OCI-LY1 (cell line): ENCODE measurements around the gene ETV6.

ENCODE experiments used
- H2AFZ ChIP-seq: fragments of 200-600 bp; sonication (generic), shearing (Covaris generic); 2 replicates; pipeline ENCODE4 v1.6.0; 2014; ENCODE audit warnings: antibody characterized with exemption, mild to moderate bottlenecking, low read length
- H3F3A ChIP-seq: fragments of 200-600 bp; sonication (generic), shearing (Covaris generic); 2 replicates; pipeline ENCODE4 v1.6.0; 2014; ENCODE audit warnings: mild to moderate bottlenecking, antibody characterized with exemption, low read length, moderate library complexity; ENCODE audit not compliant: insufficient read depth
- H3K27ac ChIP-seq: fragments of 200-600 bp; sonication (generic); 2 replicates; pipeline ENCODE4 v1.5.1; 2014; ENCODE audit warnings: low read length, mixed run types, mild to moderate bottlenecking, low read depth; ENCODE audit not compliant: poor library complexity, severe bottlenecking
- H3K27me3 ChIP-seq: fragments of 200-600 bp; sonication (generic); 2 replicates; pipeline ENCODE4 v1.6.0; 2014; ENCODE audit warnings: antibody characterized with exemption, mild to moderate bottlenecking, low read length, moderate library complexity; ENCODE audit not compliant: insufficient read depth
- H3K36me3 ChIP-seq: fragments of 200-600 bp; sonication (generic); 2 replicates; pipeline ENCODE4 v1.6.1; 2014; ENCODE audit warnings: mild to moderate bottlenecking, antibody characterized with exemption, low read length, moderate library complexity, mixed read lengths; ENCODE audit not compliant: insufficient read depth
- H3K4me1 ChIP-seq: fragments of 200-600 bp; sonication (generic); 2 replicates; pipeline ENCODE4 v1.5.1; 2014; ENCODE audit warnings: mild to moderate bottlenecking, low read length, moderate library complexity; ENCODE audit not compliant: insufficient read depth, severe bottlenecking
- H3K4me2 ChIP-seq: fragments of 200-600 bp; sonication (generic), shearing (Covaris generic); 2 replicates; pipeline ENCODE4 v1.6.1; 2014; ENCODE audit warnings: low read length
- H3K4me3 ChIP-seq: fragments of 200-600 bp; sonication (generic); 2 replicates; pipeline ENCODE4 v1.5.1; 2014; ENCODE audit warnings: low read length, low read depth, mild to moderate bottlenecking, mixed read lengths; ENCODE audit not compliant: poor library complexity, severe bottlenecking
- H3K79me2 ChIP-seq: fragments of 200-600 bp; shearing (Covaris generic); 2 replicates; pipeline ENCODE4 v1.6.1; 2016; ENCODE audit warnings: mixed run types, low read length, mixed read lengths; ENCODE audit not compliant: insufficient read depth
- H3K9ac ChIP-seq: fragments of 200-600 bp; sonication (generic), shearing (Covaris generic); 2 replicates; pipeline ENCODE4 v1.6.1; 2014; ENCODE audit warnings: mild to moderate bottlenecking, low read length, mixed read lengths
- H3K9me2 ChIP-seq: fragments of 200-600 bp; sonication (generic), shearing (Covaris generic); 2 replicates; pipeline ENCODE4 v1.6.1; 2014; ENCODE audit warnings: low read depth, mild to moderate bottlenecking, low read length, mixed read lengths
- H3K9me3 ChIP-seq: fragments of 200-600 bp; shearing (Covaris generic); 2 replicates; pipeline ENCODE4 v1.6.1; 2014; ENCODE audit warnings: low read length, mixed read lengths
- H4K20me1 ChIP-seq: fragments of 200-600 bp; sonication (generic), shearing (Covaris generic); 2 replicates; pipeline ENCODE4 v1.6.0; 2016; ENCODE audit warnings: mild to moderate bottlenecking, low read length; ENCODE audit not compliant: insufficient read depth
- CTCF ChIP-seq: fragments of 200-600 bp; sonication (generic), shearing (Covaris generic); IDR thresholded peaks from 2 replicates; pipeline ENCODE4 v1.5.1; 2017; ENCODE audit warnings: mild to moderate bottlenecking, antibody characterized with exemption, low read length, moderate library complexity, mixed read lengths
- EZH2 ChIP-seq: fragments of 200-600 bp; sonication (generic), shearing (Covaris generic); IDR thresholded peaks from 2 replicates; pipeline ENCODE4 v1.8.0; 2017; ENCODE audit warnings: borderline replicate concordance, mixed run types, mild to moderate bottlenecking, antibody characterized with exemption, low read length, moderate library complexity, mixed read lengths

Gene ETV6

GRCh38 chr12:11808931-11809330, 159.5 kb downstream of the ETV6 start:
- no peaks in the 10 kb centered on the region for H3F3A ChIP-seq
- H3K27ac ChIP-seq, result peak overlapping the region; percentile 96
- no peaks in the 10 kb centered on the region for H3K9me2 ChIP-seq
- no peaks in the 10 kb centered on the region for H4K20me1 ChIP-seq
- TF ChIP-seq EZH2 (no peak), CTCF (no peak)
- no peaks in the 10 kb centered on the region for H3K79me2 ChIP-seq
- H3K27me3 ChIP-seq, result no peaks in the 10 kb centered on the region
- peaks cover 84% of the 10 kb centered on the region for H3K4me1 ChIP-seq
- H3K4me3 ChIP-seq, result no peak overlapping the region
- no peak overlapping the region for H3K9ac ChIP-seq
- no peaks in the 10 kb centered on the region for H3K36me3 ChIP-seq
- no peak overlapping the region for H3K4me2 ChIP-seq
- no peaks in the 10 kb centered on the region for H3K9me3 ChIP-seq
- no peak overlapping the region for H2AFZ ChIP-seq

- Histone ChIP-seq H3K4me2 (no peak overlapping the region), H3K9me2 (no peaks in the 10 kb centered on the region), H3K4me1 (peaks cover 91% of the 10 kb centered on the region), H3K79me2 (no peaks in the 10 kb centered on the region), H3K27ac (peak overlapping the region; percentile 96), H3K9ac (no peak overlapping the region), H4K20me1 (no peaks in the 10 kb centered on the region), H3K4me3 (no peak overlapping the region), H2AFZ (no peak overlapping the region), H3K27me3 (no peaks in the 10 kb centered on the region), H3K36me3 (no peaks in the 10 kb centered on the region), H3F3A (no peaks in the 10 kb centered on the region), H3K9me3 (no peaks in the 10 kb centered on the region)
- TF ChIP-seq EZH2 (no peak), CTCF (no peak)
Measured at GRCh38 chr12:11810206-11810545, 160.7 kb downstream of the ETV6 start.

- H3K4me2 ChIP-seq, result no peak overlapping the region
Measured at GRCh38 chr12:11811008-11811407, 161.5 kb downstream of the ETV6 start.

More at GRCh38 chr12:11811008-11811407, 161.5 kb downstream of the ETV6 start:
- no peak overlapping the region for H3K4me3 ChIP-seq
- H4K20me1 ChIP-seq, result no peaks in the 10 kb centered on the region
- H3K9me3 ChIP-seq, result no peaks in the 10 kb centered on the region
- H3F3A ChIP-seq, result no peaks in the 10 kb centered on the region
- H3K9ac ChIP-seq, result peak overlapping the region; percentile 77; the same call in 1 of the 2 replicates
- peak overlapping the region; percentile 96 for H3K27ac ChIP-seq
- H3K27me3 ChIP-seq, result no peaks in the 10 kb centered on the region
- H3K36me3 ChIP-seq, result no peaks in the 10 kb centered on the region
- no peaks in the 10 kb centered on the region for H3K79me2 ChIP-seq
- no peaks in the 10 kb centered on the region for H3K9me2 ChIP-seq
- H2AFZ ChIP-seq, result no peak overlapping the region
- peaks cover 91% of the 10 kb centered on the region for H3K4me1 ChIP-seq
- TF ChIP-seq CTCF (no peak), EZH2 (no peak)
